ENCODE results near the gene SSC5D. TPM values are rescaled to one million over a fixed set of nuclear protein-coding genes. Genes with fewer than 3 reads are reported as not detected.
"Not testable (repeated sequence)": the region's sequence is repeated elsewhere in the genome, so short reads cannot be mapped to it uniquely, and the experiment has no call there.

Gene SSC5D
- total RNA-seq, 1 donor from 2014 or later = 1.1 TPM

- no peak overlapping the region for H3K4me3 Mint-ChIP-seq (ENCODE audit: low read depth)
- H3K4me1 Mint-ChIP-seq (ENCODE audit: low read depth) = peaks cover 2% of the 10 kb centered on the region
- H3K9me3 Mint-ChIP-seq (ENCODE audit: low read depth) = no peaks in the 10 kb centered on the region
- no peak for DNase-seq (ENCODE audit: low spot score, unreplicated experiment)
- no peak overlapping the region for H3K27ac Mint-ChIP-seq
- peaks cover 52% of the 10 kb centered on the region for H3K27me3 Mint-ChIP-seq
- TF ChIP-seq CTCF (IDR thresholded peaks at IDR 0.05; ENCODE audit: unreplicated experiment) = no peak
- no peaks in the 10 kb centered on the region for H3K36me3 Mint-ChIP-seq (ENCODE audit: insufficient read depth)
Measured at GRCh38 chr19:55447421-55448174, 40.6 kb upstream of the SSC5D start.

- not testable (repeated sequence) for H3K27ac Mint-ChIP-seq
Measured at GRCh38 chr19:55448175-55448490, 40.1 kb upstream of the SSC5D start.

GRCh38 chr19:55449469-55449868 lies 38.8 kb upstream of the SSC5D start:
- Mint-ChIP-seq H3K4me1 (ENCODE audit: low read depth) (peaks cover 8% of the 10 kb centered on the region), H3K9me3 (ENCODE audit: low read depth) (no peaks in the 10 kb centered on the region), H3K27me3 (peaks cover 47% of the 10 kb centered on the region), H3K4me3 (ENCODE audit: low read depth) (no peak overlapping the region), H3K27ac (no peak overlapping the region), H3K36me3 (ENCODE audit: insufficient read depth) (peaks cover 4% of the 10 kb centered on the region)
- no peak for DNase-seq (ENCODE audit: low spot score, unreplicated experiment)
- no peak for TF ChIP-seq CTCF (IDR thresholded peaks at IDR 0.05; ENCODE audit: unreplicated experiment)

More at GRCh38 chr19:55448175-55448490, 40.1 kb upstream of the SSC5D start:
- not testable (repeated sequence) for DNase-seq (ENCODE audit: low spot score, unreplicated experiment); H3K4me1 Mint-ChIP-seq (ENCODE audit: low read depth); H3K4me3 Mint-ChIP-seq (ENCODE audit: low read depth); H3K9me3 Mint-ChIP-seq (ENCODE audit: low read depth); H3K36me3 Mint-ChIP-seq (ENCODE audit: insufficient read depth)
- H3K27me3 Mint-ChIP-seq = peaks cover 49% of the 10 kb centered on the region

- Mint-ChIP-seq H3K4me3 (ENCODE audit: low read depth) (peak overlapping the region; percentile 41), H3K27ac (no peak overlapping the region), H3K27me3 (peaks cover 28% of the 10 kb centered on the region), H3K9me3 (ENCODE audit: low read depth) (no peaks in the 10 kb centered on the region), H3K36me3 (ENCODE audit: insufficient read depth) (peaks cover 7% of the 10 kb centered on the region), H3K4me1 (ENCODE audit: low read depth) (peaks cover 8% of the 10 kb centered on the region)
- DNase-seq (ENCODE audit: low spot score, unreplicated experiment) = no peak
- TF ChIP-seq CTCF (IDR thresholded peaks at IDR 0.05; ENCODE audit: unreplicated experiment) = no peak
Measured at GRCh38 chr19:55451163-55451964, 36.9 kb upstream of the SSC5D start.

GRCh38 chr19:55451965-55452748 lies 36.1 kb upstream of the SSC5D start:
- H3K4me3 Mint-ChIP-seq (ENCODE audit: low read depth) = no peak overlapping the region
- no peak for DNase-seq (ENCODE audit: low spot score, unreplicated experiment)
- TF ChIP-seq CTCF (IDR thresholded peaks at IDR 0.05; ENCODE audit: unreplicated experiment) = no peak
- no peaks in the 10 kb centered on the region for H3K9me3 Mint-ChIP-seq (ENCODE audit: low read depth)
- peaks cover 7% of the 10 kb centered on the region for H3K36me3 Mint-ChIP-seq (ENCODE audit: insufficient read depth)
- no peak overlapping the region for H3K27ac Mint-ChIP-seq
- H3K27me3 Mint-ChIP-seq = peaks cover 27% of the 10 kb centered on the region
- peaks cover 8% of the 10 kb centered on the region for H3K4me1 Mint-ChIP-seq (ENCODE audit: low read depth)

All from progenitor cell of endocrine pancreas (in vitro differentiated cells).